K562 (cell line): ENCODE data around the gene CAPN14. TPM values are rescaled to one million over a fixed set of nuclear protein-coding genes. Genes with fewer than 3 reads are reported as not detected.

Source experiments
- ATAC-seq: fragments of 200-7000 bp; cut with Tn5 transposase; 3 replicates; pipeline ENCODE4 v1.9.1; 2020; ENCODE audit warnings: moderate library complexity
- BruUV-seq: library from RNA; stranded (reverse); fragments of 400-500 nt; replicated peaks from 2 replicates; lab custom pipeline; 2021; lab: Mats Ljungman, UMichigan
- CTCF ChIA-PET: fragments of 300-600 bp; formaldehyde crosslinking; extraction: SDS; loops from one replicate; lab custom pipeline; 2021; ENCODE audit warnings: low intra/inter-chr PET ratio; lab: Yijun Ruan, JAX
- POLR2A ChIA-PET: fragments of 300-600, 350-650 bp; sonication (Branson Sonifier 250); formaldehyde crosslinking; extraction: SDS; loops from one replicate; lab custom pipeline; 2021; ENCODE audit warnings: antibody characterized with exemption, inconsistent platforms; lab: Yijun Ruan, JAX
- DNase-seq, 4 experiments: peaks; one replicate each; pipeline versions ENCODE4 v3.0.0 to v3.0.0-alpha.2; 2011 to 2018; ENCODE audit warnings: low spot score in 3 of 4, mixed read lengths in 3 of 4; ENCODE audit errors: extremely low read depth in 1 of 4
- FAIRE-seq: peaks from 2 replicates; lab custom pipeline; 2011; peaks lifted over from hg19 to GRCh38; lab: Jason Lieb, UNC
- H2AFZ ChIP-seq: 2 replicates; pipeline ENCODE4 v1.6.0; 2011; ENCODE audit warnings: low read depth, low read length, control low read depth, inconsistent platforms
- H3K27ac ChIP-seq: fragments of 200-600 bp; 3 replicates; pipeline ENCODE4 v1.8.0; 2011; ENCODE audit warnings: low read depth, mild to moderate bottlenecking, control low read depth, inconsistent platforms, low read length, moderate library complexity, mixed read lengths; ENCODE audit errors: extremely low read depth
- H3K27me3 ChIP-seq, 2 experiments: fragments of 300-600 bp in 1 of 2; 2 replicates in 1 of 2; 3 replicates in 1 of 2; pipeline versions ENCODE4 v1.6.0 to v1.8.0; 2011; ENCODE audit warnings: inconsistent platforms in 2 of 2, low read length in 2 of 2, mild to moderate bottlenecking in 1 of 2, mixed read lengths in 1 of 2, moderate library complexity in 1 of 2; ENCODE audit not compliant: control insufficient read depth in 2 of 2, insufficient read depth in 2 of 2
- H3K36me3 ChIP-seq: fragments of 300-600 bp; 3 replicates; pipeline ENCODE4 v1.8.0; 2011; ENCODE audit warnings: mild to moderate bottlenecking, low read length, inconsistent platforms; ENCODE audit not compliant: control insufficient read depth, insufficient read depth
- H3K4me1 ChIP-seq, 2 experiments: fragments of 200-600 bp in 1 of 2; replicated peaks in 1 of 2; 2 replicates in 1 of 2; 3 replicates in 1 of 2; pipeline versions ENCODE4 v1.5.1 to v1.8.0; 2011; ENCODE audit warnings: inconsistent platforms in 2 of 2, low read length in 2 of 2, mild to moderate bottlenecking in 1 of 2, mixed read lengths in 1 of 2, moderate library complexity in 1 of 2; ENCODE audit not compliant: control insufficient read depth in 2 of 2, insufficient read depth in 2 of 2
- H3K4me2 ChIP-seq: 2 replicates; pipeline ENCODE4 v1.6.1; 2011; ENCODE audit warnings: low read length, control low read depth, inconsistent platforms, mixed read lengths; ENCODE audit not compliant: insufficient read depth
- H3K4me3 ChIP-seq: fragments of 200-600 bp; sonication (generic), shearing (Covaris generic); 2 replicates; pipeline ENCODE4 v1.5.1; 2016; ENCODE audit warnings: control low read depth, inconsistent platforms
- H3K79me2 ChIP-seq: fragments of 200-600 bp; 3 replicates; pipeline ENCODE4 v1.8.0; 2011; ENCODE audit warnings: low read length, inconsistent platforms; ENCODE audit not compliant: control insufficient read depth, insufficient read depth
- H3K9ac ChIP-seq, 2 experiments: 2 replicates each; pipeline versions ENCODE4 v1.6.0 to v1.6.1; 2011; ENCODE audit warnings: low read depth in 2 of 2, low read length in 2 of 2, control low read depth in 1 of 2, inconsistent platforms in 1 of 2, mild to moderate bottlenecking in 1 of 2, mixed read lengths in 1 of 2; ENCODE audit not compliant: insufficient read depth in 1 of 2
- H3K9me1 ChIP-seq: one replicate; pipeline ENCODE4 v1.6.0; 2011; ENCODE audit warnings: inconsistent platforms, mild to moderate bottlenecking, low read length, moderate library complexity; ENCODE audit not compliant: control insufficient read depth, insufficient read depth
- H3K9me3 ChIP-seq: replicated peaks from 2 replicates; pipeline ENCODE4 v1.5.1; 2011; ENCODE audit warnings: low read depth, low read length, inconsistent platforms; ENCODE audit not compliant: control insufficient read depth, insufficient read depth
- H4K20me1 ChIP-seq: replicated peaks from 2 replicates; pipeline ENCODE4 v1.6.1; 2011; ENCODE audit warnings: low read length, inconsistent platforms, mixed read lengths; ENCODE audit not compliant: control insufficient read depth, insufficient read depth
- CBX2 ChIP-seq: fragments of 200-600 bp; sonication (generic); IDR thresholded peaks from one replicate; pipeline ENCODE4 v1.6.1; 2012; ENCODE audit warnings: mild to moderate bottlenecking, low read length, inconsistent platforms; ENCODE audit not compliant: insufficient read depth, poor library complexity, severe bottlenecking
- CCAR2 ChIP-seq: fragments of 200-400 bp; formaldehyde crosslinking; IDR thresholded peaks from 2 replicates; pipeline ENCODE4 v1.6.1; 2017; ENCODE audit warnings: mild to moderate bottlenecking, low read depth, low read length
- HEY1 ChIP-seq: fragments of 250-450 bp; sonication (Bioruptor Pico); IDR thresholded peaks from 2 replicates; pipeline ENCODE4 v1.5.0; 2020; ENCODE audit warnings: mild to moderate bottlenecking, moderate library complexity, borderline replicate concordance
- HMG20A ChIP-seq: fragments of 450-650 bp; formaldehyde crosslinking; conservative IDR thresholded peaks from 2 replicates; pipeline ENCODE4 v1.4.0; 2020; ENCODE audit warnings: mild to moderate bottlenecking, mixed read lengths
- ILK ChIP-seq: fragments of 450-650 bp; IDR thresholded peaks from 2 replicates; pipeline ENCODE4 v1.6.1; 2016; ENCODE audit warnings: missing genetic modification characterization, low read depth, mild to moderate bottlenecking, missing compliant biosample characterization, moderate library complexity, borderline replicate concordance
- LARP7 ChIP-seq: fragments of 450-650 bp; IDR thresholded peaks from 2 replicates; pipeline ENCODE4 v1.6.1; 2016
- MNT ChIP-seq, 2 experiments: fragments of 450-650 bp; conservative IDR thresholded peaks; 2 replicates each; pipeline ENCODE4 v1.6.1; 2017; ENCODE audit warnings: mild to moderate bottlenecking in 2 of 2, moderate library complexity in 2 of 2
- PHTF2 ChIP-seq: fragments of 250-450 bp; sonication (Bioruptor Pico); IDR thresholded peaks from 2 replicates; pipeline ENCODE4 v1.5.0; 2021; ENCODE audit warnings: mild to moderate bottlenecking
- SETDB1 ChIP-seq: IDR thresholded peaks from one replicate; pipeline ENCODE4 v1.6.1; 2012; ENCODE audit warnings: low read length, control low read depth, inconsistent platforms
- SMAD3 ChIP-seq: fragments of 450-650 bp; formaldehyde crosslinking; conservative IDR thresholded peaks from 2 replicates; pipeline ENCODE4 v1.4.0; 2020; ENCODE audit warnings: mild to moderate bottlenecking
- SMARCB1 ChIP-seq: IDR thresholded peaks from 2 replicates; pipeline ENCODE4 v1.6.1; 2011; ENCODE audit warnings: improper control_type of control experiment, low read depth; ENCODE audit not compliant: insufficient read length
- SMARCE1 ChIP-seq: fragments of 450-650 bp; IDR thresholded peaks from 2 replicates; pipeline ENCODE4 v1.7.1; 2016; ENCODE audit warnings: mild to moderate bottlenecking
- ZKSCAN8 ChIP-seq: fragments of 200-800 bp; sonication (Bioruptor generic); IDR thresholded peaks from 2 replicates; pipeline ENCODE4 v1.6.1; 2016; ENCODE audit warnings: missing genetic modification characterization, missing compliant biosample characterization
- ZNF165 ChIP-seq: fragments of 250-450 bp; sonication (Bioruptor Pico); IDR thresholded peaks from 2 replicates; pipeline ENCODE4 v1.4.0; 2020; ENCODE audit warnings: borderline replicate concordance
- ZNF75A ChIP-seq: fragments of 450-650 bp; formaldehyde crosslinking; IDR thresholded peaks from 2 replicates; pipeline ENCODE4 v1.4.0; 2020; ENCODE audit warnings: mild to moderate bottlenecking
- ZNF785 ChIP-seq: fragments of 250-450 bp; sonication (Bioruptor Pico); IDR thresholded peaks from 2 replicates; pipeline ENCODE4 v1.4.0; 2020; ENCODE audit warnings: mild to moderate bottlenecking
- WGBS: fragments of 100-300 bp; shearing (Covaris generic); methylation state at CpG from one replicate; pipeline ENCODE4 v1.1.6; 2016; ENCODE audit warnings: low coverage, mixed read lengths; ENCODE audit not compliant: insufficient coverage; ENCODE audit errors: missing lambda C conversion rate; 5-methylcytosine and 5-hydroxymethylcytosine counted together
- in situ Hi-C: fragments of 300-500 bp; cut with MboI; formaldehyde crosslinking; loops from 4 replicates; pipeline ENCODE4 v1.15.0; 2018; ENCODE audit warnings: inconsistent platforms, mixed read lengths
- intact Hi-C: fragments of 100-400 bp; cut with micrococcal nuclease; formaldehyde crosslinking; loops from 2 replicates; pipeline ENCODE4 v1.14.2; 2022
- polyA plus RNA-seq, 8 experiments: library from polyadenylated mRNA; depleted of rRNA in 4 of 8; stranded (reverse) in 5 of 8; unstranded in 3 of 8; fragments of >200 nt; fragmentation: Nextera tagmentation in 2 of 8; fragmentation: Illumina TruSeq in 1 of 8; extraction: Ambion mirVana in 2 of 8; extraction: Trizol in 1 of 8; gene quantifications; 2 replicates each; pipeline versions ENCODE4 v1.2.1 to v1.2.3, GENCODE V29; 2011 to 2014; ENCODE audit warnings: inconsistent platforms in 1 of 8, missing spikeins in 1 of 8
- total RNA-seq, 7 experiments: library from RNA; depleted of rRNA in 6 of 7; stranded (reverse); fragments of >200 nt in 6 of 7; fragmentation: Illumina TruSeq in 2 of 7; extraction: Trizol in 2 of 7; gene quantifications; 2 replicates each; pipeline versions ENCODE4 v1.2.1 to v1.2.3, GENCODE V29; 2011 to 2021; ENCODE audit warnings: low replicate concordance in 1 of 7

Gene CAPN14
- total and polyA plus RNA-seq, 9 of the 15 experiments (the other 6 are each of a cell fraction or from before 2014, with no cell fraction given): not detected

- Histone ChIP-seq H3K9me3 (no peaks in the 10 kb centered on the region), H4K20me1 (no peaks in the 10 kb centered on the region), H3K4me1 (no peaks in the 10 kb centered on the region), H2AFZ (no peak overlapping the region), H3K36me3 (no peaks in the 10 kb centered on the region), H3K9ac (no peak overlapping the region), H3K4me2 (no peak overlapping the region), H3K79me2 (no peaks in the 10 kb centered on the region), H3K27ac (no peak overlapping the region), H3K9me1 (no peaks in the 10 kb centered on the region), H3K4me3 (no peak overlapping the region), H3K27me3 (peaks cover 0 to 24% of the 10 kb centered on the region in 2 experiments; a peak in 4 of 5 replicates)
- intact Hi-C loops: no loop called here
- BruUV-seq: no TSS peak
- WGBS: 0% methylated on average over 4 of the region's 4 CpGs
- ChIA-PET POLR2A (no interaction called here), CTCF (no interaction called here)
- no peak for TF ChIP-seq ZKSCAN8
- in situ Hi-C loops: no loop called here
- ATAC-seq: no peak
- no peak for DNase-seq
- FAIRE-seq: no peak
Observed at GRCh38 chr2:31197166-31197565, 20.1 kb downstream of the CAPN14 start.

GRCh38 chr2:31196622-31197021 lies 20.7 kb downstream of the CAPN14 start:
- in situ Hi-C loops (no loop called here), intact Hi-C loops (no loop called here)
- Histone ChIP-seq H3K9me3 (no peaks in the 10 kb centered on the region), H3K27me3 (peaks cover 0 to 25% of the 10 kb centered on the region in 2 experiments; a peak in 4 of 5 replicates), H3K27ac (no peak overlapping the region), H3K9me1 (no peaks in the 10 kb centered on the region), H2AFZ (no peak overlapping the region), H3K36me3 (no peaks in the 10 kb centered on the region), H3K4me1 (no peaks in the 10 kb centered on the region), H3K79me2 (no peaks in the 10 kb centered on the region), H3K4me2 (no peak overlapping the region), H3K9ac (no peak overlapping the region), H4K20me1 (no peaks in the 10 kb centered on the region), H3K4me3 (no peak overlapping the region)
- CTCF ChIA-PET: no interaction called here
- FAIRE-seq (no peak), DNase-seq (no peak), ATAC-seq (no peak)
- 0% methylated on average over 2 of the region's 2 CpGs for WGBS
- TF ChIP-seq ZNF75A (no peak), HEY1 (CRISPR knock-in tag) (no peak), SMARCB1 (no peak), LARP7 (no peak), SMAD3 (CRISPR knock-in tag) (no peak), CBX2 (no peak), ILK (tag) (no peak), SMARCE1 (no peak), PHTF2 (no peak), ZNF785 (no peak), CCAR2 (no peak), HMG20A (no peak), ZNF165 (CRISPR knock-in tag) (no peak), MNT (conservative IDR thresholded peaks at IDR 0.05) (no peak), SETDB1 (no peak)
- POLR2A ChIA-PET: no interaction called here
- BruUV-seq: no TSS peak
